H4 (cell line): ENCODE data around the gene YJU2. TPM values are rescaled to one million over a fixed set of nuclear protein-coding genes. Genes with fewer than 3 reads are reported as not detected.
A peak's percentile ranks its signal among the peaks of the same experiment; 100 is the strongest.
"Not testable (repeated sequence)": the region's sequence is repeated elsewhere in the genome, so short reads cannot be mapped to it uniquely, and the experiment has no call there.

Source experiments
- DNase-seq: peaks from one replicate; pipeline ENCODE4 v3.0.0-alpha.2; 2015; ENCODE audit warnings: low spot score
- total RNA-seq: library from RNA; depleted of rRNA; stranded (reverse); fragments of >200 nt; shearing (Covaris generic); gene quantifications from 2 replicates; pipeline ENCODE4 v1.2.3, GENCODE V29; 2014; rRNA removed

YJU2 gene
- 20.9 and 28.9 TPM in 2 replicates for total RNA-seq

GRCh38 chr19:4246767-4247593 lies at the start of gene YJU2:
YJU2 (plus strand) TSS chr19:4247080; CDS start chr19:4247147, 67 bp downstream.
- DNase-seq, result peak; percentile 97

- no peak for DNase-seq
Measured at GRCh38 chr19:4197228-4197624, 49.7 kb upstream of the YJU2 start.

DNA sequence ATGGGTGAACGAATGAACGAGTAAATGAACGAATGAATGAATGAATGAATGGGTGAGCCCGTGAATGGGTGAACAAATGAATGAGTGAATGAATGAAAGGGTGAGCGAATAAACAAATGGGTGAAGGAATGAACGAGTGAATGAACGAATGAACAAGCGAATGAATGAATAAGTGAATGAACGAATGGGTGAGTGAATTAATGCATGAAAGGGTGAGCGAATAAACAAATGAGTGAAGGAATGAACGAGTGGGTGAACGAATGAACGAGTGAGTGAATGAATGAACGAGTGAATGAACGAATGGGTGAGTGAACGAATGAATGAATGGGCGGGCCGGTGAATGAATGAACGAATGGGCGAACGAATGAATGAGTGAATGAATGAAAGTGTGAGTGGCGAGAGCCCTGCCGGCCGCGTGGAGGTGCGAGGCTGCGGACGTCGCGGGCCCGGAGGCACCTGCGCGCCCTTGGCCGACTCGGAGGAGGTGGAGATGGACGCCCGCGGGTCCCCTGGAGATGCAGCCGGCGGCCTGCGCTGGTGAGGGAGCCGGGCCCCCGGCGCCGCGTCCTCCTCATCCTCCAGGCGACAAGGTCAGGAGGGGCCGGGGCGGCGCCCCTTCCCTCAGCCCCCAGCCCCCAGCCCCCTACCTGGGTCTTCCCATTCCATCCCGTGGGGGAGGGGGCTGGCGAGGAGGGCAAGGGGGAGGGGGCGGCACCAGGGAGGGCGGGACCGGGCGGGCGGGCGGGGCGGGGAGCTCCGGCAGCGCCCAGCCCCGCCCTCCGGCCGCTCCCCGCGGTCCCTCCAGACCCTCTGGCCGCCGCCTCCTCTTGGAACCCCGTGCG lies 49.0 kb upstream of the YJU2 start:
- DNase-seq, result no peak

GRCh38 chr19:4198467-4199126 lies 48.3 kb upstream of the YJU2 start:
- no peak for DNase-seq

- DNase-seq, result no peak
Measured at GRCh38 chr19:4199699-4200293, 47.1 kb upstream of the YJU2 start.

DNA sequence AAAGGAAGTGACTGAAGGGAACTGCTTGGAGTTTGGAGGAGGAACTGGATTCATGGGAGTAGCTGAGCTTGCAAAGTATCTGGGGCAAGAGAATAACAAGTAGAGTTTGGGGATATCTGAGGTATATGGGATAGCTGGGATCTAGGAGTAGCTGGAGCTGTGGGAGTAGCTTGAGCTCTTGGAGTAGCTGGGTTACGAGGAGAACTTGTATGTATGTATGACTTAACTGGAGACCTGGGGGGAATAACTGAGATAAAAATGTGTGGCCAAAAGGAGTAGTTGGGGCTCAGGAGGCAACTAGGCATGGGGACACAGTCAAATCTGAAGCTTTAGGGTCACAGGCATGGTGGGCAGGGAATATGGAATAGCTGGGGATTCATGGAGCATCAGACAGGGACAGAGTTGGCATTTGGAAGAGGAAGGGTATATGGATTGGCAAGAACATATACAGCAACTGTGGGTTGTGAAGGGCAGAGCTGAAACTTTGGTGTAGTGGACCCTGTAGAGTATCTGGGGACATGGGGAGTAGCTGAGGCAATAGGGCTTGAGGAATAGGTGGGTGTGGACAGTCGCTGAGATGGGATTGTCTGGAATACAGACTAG lies 45.8 kb upstream of the YJU2 start:
- DNase-seq, result no peak

GRCh38 chr19:4201798-4202197 lies 45.1 kb upstream of the YJU2 start:
- DNase-seq, result no peak

DNA sequence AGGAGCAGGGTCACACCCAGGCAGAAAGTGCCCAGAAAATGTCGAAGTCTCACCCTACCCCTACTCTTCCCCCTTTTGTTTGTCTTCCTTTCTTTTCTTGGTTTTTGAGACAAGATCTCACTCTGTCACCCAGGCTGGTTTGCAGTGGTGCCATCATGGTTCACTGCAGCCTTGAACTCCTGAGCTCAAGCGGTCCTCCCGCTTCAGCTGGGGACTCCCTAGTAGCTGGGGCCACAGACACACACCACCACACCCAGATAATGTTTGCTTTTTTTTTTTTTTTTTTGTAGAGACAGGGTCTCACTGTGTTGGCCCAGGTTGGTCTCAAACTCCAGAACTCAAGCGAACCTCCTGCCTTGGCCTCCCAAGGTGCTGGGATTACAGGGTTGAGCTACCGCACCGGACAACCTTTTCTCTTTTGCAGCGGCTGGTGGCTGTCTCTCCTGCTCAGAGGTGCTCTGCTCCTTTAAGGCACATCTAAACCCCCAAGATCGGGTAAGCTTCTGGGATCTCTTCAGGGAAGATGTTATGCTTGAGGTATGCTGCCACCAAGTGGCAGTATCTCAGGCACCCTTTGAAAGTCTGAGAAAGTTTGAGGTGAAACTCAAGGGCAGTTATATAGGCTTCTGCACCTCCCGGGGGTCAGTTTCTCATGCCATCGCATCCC lies 39.9 kb upstream of the YJU2 start:
- DNase-seq, result peak; percentile 40

DNA sequence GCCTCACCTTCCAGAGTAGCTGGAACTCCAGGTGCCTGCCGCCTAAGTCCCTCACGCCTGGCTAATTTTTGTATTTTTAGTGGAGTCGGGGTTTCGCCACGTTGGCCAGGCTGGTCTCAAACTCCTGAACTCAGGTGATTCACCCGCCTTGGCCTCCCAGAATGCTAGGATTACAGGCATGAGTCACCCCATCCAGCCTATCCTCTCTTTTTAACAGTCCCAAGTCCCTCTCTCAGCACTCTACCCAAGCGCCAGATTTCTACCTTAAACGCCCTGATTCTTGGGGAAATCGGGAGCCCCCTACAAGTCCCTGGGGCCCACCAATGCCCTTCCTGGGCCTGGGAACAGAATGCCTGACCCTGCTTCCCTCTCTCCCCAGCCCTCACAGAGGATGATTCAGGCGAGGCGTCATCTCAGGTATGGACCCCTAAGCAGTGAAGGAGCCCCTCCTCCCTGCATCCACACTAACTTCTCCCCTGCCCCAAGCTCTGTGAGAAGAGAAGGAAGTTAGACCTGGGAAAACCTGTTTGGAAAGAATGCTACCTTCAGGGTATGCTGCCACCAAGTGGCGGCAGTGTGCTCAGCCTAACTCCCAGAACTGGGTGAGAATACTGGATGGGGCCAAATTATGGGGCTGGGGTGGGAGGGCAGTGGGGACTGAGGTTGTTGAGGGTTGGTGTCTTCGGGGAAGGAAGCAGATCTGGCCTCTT lies 38.3 kb upstream of the YJU2 start:
- peak; percentile 62 for DNase-seq

- DNase-seq, result no peak
Measured at GRCh38 chr19:4210166-4210731, 36.6 kb upstream of the YJU2 start.

DNA sequence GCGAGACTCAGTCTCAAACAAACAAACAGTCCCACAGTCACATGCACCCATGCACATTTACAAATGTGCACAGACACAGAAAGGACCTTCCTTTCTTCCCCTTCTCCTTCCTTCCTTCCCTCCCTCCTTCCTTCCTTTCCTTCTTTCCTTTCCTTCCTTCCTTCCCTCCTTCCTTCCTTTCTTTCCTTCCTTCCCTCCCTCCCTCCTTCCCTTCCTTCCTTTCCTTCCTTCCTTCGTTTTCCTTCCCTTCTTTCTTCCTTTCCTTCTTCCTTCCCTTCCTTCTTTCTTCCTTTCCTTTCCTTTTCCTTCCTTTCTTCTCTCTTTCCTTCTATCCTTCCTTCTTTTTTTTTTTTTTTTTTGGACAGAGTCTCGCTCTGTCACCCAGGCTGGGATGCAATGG lies 33.8 kb upstream of the YJU2 start:
- DNase-seq, result no peak

DNA sequence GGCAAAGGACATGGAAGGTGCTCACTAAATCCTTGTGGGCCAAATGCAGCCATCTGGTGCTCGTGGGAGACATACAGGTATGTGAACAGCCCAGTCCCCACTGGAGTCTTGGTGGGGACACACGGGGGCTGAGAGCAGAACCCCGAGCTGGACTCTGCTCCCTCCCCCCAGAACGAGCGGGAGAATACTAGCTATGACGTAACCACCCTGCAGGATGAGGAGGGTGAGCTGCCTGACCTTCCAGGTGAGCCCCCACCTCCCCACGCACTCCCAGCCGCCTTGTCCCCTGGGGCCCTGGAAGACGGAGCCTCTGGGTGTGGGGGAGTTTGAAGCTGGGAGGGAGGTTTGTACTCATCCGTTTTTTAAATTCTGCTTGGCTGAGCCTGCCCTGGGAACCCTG lies 31.1 kb upstream of the YJU2 start:
- no peak for DNase-seq

- no peak for DNase-seq
Measured at GRCh38 chr19:4216846-4217245, 30.0 kb upstream of the YJU2 start.

DNA sequence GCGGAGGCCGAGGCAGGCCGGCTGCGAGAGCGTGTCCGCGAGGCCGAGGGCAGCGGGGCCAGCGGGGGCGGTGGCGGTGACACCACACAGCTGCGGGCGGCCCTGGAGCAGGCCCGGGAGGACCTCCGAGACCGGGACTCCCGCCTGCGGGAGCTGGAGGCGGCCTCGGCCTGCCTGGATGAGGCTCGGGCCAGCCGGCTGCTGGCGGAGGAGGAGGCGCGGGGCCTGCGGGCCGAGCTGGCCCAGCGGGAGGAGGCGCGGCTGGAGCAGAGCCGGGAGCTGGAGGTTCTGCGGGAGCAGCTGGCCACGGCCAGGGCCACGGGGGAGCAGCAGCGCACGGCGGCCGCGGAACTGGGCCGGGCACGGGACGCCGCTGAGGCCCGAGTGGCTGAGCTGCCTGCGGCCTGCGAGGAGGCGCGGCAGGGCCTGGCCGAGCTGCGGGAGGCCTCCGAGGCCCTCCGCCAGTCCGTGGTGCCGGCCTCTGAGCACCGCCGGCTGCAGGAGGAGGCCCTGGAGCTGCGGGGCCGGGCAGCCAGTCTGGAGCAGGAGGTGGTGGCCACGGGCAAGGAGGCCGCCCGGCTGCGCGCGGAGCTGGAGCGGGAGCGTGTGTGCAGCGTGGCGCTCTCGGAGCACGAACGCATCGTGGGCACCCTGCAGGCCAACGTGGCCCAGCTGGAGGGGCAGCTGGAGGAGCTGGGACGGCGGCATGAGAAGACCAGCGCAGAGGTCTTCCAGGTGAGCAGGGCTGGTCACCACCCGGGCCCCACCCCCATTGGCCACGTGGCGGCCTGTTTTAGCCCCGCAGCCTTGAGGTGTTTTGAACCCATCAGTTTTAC lies 29.2 kb upstream of the YJU2 start:
- DNase-seq, result no peak

DNA sequence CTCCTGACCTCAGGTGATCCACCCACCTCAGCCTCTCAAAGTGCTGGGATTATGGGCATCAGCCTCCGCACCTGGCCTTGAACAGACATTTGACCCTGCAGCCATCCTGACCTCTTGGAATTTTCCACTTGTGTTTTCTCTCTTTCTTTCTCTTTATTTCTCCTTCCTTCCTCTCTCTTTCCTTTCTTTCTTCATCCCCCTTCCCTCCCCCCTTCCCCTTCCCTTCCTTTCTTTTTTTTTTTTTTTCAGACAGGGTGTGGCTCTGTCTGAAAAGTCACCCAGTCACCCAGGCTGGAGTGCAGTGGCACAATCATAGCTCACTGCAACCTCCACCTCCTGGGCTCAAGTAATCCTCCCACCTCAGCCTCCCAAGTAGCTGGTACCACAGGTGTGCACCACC lies 28.4 kb upstream of the YJU2 start:
- not testable (repeated sequence) for DNase-seq

DNA sequence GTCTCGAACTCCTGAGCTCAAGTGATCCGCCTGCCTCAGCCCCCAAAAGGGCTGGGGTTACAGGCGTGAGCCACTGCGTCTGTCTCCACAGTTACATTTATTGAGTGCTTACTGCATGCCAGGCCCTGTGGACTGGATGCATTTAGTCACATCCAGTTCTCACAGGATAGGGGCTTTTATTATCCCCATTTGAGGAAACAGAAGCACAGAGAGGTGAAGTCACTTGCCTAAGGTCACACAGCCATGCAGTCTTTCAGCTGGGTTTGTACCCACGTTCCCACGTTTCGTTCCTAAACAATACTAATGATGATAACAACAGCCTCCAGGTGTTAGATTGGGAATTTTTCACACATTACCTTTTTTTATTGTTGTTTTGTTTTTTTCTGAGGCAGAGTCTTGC lies 26.7 kb upstream of the YJU2 start:
- no peak for DNase-seq

- no peak for DNase-seq
Measured at GRCh38 chr19:4224470-4224869, 22.4 kb upstream of the YJU2 start.

DNA sequence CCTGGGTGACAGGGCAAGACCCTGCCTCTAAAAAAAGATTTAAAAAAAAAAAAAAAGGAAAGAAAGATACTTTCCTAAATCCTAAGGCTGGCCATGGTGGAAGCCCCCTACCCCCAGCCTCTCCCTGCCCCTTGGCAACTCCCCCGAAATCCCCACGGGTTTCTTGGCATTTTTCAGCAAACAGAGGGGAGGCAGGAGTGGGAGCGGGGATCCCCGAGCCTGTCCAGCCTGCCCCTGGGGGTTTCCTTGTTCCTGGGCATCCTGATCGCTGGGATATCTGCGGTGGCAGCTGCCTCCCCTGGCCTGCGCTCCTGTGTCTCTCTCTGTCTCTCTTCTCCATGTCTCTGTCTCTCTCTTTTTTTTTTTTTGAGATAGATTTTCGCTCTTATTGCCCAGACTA lies 21.0 kb upstream of the YJU2 start:
- DNase-seq, result no peak

- no peak for DNase-seq
Measured at GRCh38 chr19:4227771-4228170, 19.1 kb upstream of the YJU2 start.
